Astrocyte of the cerebellum (primary cell): ENCODE measurements around the gene RPS6KA6.

ENCODE experiments used
- DNase-seq: peaks from one replicate; pipeline ENCODE4 v3.0.0-alpha.2; 2011; ENCODE audit warnings: low read depth
- H3K4me3 ChIP-seq: 2 replicates; pipeline ENCODE4 v1.5.1; 2011; ENCODE audit warnings: mild to moderate bottlenecking, low read depth, low read length, moderate library complexity
- in situ Hi-C: cut with HindIII; loops from 2 replicates; pipeline ENCODE4 v1.10.0; 2017; ENCODE audit warnings: low sequenced_read_pairs
- TF ChIP-seq, protein P1 (sequence below): IDR thresholded peaks from 2 replicates; pipeline ENCODE4 v1.5.1; 2012; ENCODE audit warnings: low read length, low read depth, moderate library complexity, mild to moderate bottlenecking; ENCODE audit errors: missing control alignments

Gene RPS6KA6

DNA sequence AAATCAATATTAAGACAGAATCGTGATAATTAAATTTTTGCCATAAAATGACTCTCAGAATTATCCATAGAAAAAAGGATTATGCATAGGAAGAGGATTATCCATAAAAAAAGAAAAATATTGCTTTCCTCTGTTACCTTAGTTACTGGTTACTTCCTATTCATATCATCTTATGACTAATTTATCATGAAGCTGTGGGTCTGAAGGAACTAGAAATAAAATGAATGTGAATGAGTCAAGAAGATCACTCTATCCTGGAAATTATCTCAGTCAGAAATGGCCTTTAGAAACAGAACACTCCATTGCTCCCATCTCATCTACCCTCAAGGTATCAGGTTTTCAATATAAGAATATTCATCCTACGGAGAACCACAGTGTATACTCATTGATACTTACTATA is 19.4 kb downstream of the RPS6KA6 start:
- TF ChIP-seq, protein P1, sequence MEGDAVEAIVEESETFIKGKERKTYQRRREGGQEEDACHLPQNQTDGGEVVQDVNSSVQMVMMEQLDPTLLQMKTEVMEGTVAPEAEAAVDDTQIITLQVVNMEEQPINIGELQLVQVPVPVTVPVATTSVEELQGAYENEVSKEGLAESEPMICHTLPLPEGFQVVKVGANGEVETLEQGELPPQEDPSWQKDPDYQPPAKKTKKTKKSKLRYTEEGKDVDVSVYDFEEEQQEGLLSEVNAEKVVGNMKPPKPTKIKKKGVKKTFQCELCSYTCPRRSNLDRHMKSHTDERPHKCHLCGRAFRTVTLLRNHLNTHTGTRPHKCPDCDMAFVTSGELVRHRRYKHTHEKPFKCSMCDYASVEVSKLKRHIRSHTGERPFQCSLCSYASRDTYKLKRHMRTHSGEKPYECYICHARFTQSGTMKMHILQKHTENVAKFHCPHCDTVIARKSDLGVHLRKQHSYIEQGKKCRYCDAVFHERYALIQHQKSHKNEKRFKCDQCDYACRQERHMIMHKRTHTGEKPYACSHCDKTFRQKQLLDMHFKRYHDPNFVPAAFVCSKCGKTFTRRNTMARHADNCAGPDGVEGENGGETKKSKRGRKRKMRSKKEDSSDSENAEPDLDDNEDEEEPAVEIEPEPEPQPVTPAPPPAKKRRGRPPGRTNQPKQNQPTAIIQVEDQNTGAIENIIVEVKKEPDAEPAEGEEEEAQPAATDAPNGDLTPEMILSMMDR: no peak
- in situ Hi-C loops: no loop called here
- H3K4me3 ChIP-seq: no peak overlapping the region
- no peak for DNase-seq

DNA sequence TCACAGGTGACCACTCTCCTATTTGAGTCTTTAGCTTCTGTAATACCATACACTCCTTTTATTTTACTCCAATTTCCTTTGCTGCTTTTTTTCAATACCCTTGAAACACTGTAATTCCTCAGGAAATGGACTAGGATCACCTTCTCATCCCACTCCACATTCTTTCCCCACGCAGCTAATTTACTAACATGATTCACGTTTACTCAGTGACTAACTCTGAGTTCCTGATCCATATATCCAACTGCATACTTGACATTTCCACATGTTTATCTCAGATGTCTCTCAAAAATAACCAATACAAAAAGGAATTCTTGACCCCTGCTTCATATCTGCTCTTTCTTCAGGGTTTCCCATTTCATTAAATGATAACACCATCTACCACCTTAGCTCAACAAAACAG is 19.9 kb downstream of the RPS6KA6 start:
- H3K4me3 ChIP-seq: no peak overlapping the region
- in situ Hi-C loops: no loop called here
- TF ChIP-seq, protein P1: no peak
- no peak for DNase-seq

DNA sequence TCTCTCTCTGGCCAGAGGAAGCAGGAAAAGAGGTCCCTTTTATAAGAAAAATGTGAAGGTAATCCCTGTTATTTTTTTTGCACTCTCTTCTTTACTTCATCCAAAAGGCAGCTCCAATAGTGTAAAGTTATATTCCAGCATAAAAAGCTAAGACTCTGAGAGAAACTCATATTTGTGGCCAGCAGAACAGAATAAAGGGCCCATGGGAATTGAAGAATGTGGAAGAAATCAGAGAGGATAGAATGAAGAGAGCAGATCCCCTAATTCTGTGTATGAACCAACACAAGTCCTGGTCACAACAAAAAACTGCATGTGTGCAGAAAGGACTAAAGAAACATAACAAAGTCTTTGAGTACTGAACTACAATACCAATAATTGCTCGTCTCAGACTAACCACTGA is 22.3 kb downstream of the RPS6KA6 start:
- DNase-seq: no peak
- TF ChIP-seq, protein P1: no peak
- in situ Hi-C loops: no loop called here
- H3K4me3 ChIP-seq: no peak overlapping the region

DNA sequence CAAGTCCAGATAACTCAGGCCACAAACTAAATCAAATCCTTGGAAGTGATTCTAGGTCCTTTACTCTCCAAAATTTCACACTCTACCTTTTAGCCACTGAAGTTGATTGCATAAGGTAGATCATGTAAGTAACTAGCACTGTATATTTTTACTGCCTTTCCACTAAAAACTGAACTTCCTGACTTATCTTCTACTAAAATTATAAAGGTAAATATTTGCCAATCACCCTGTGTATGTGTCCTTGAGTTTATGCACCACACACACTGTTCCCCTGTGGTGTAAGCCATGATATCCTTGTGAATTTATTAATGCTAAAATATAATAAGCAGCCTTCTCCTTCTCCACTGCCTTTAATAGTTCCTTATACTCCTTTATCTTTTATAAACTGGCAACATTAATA is 25.6 kb downstream of the RPS6KA6 start:
- TF ChIP-seq, protein P1: no peak
- in situ Hi-C loops: no loop called here
- DNase-seq: no peak

GRCh38 chrX:84161641-84162040 is 26.4 kb downstream of the RPS6KA6 start:
- in situ Hi-C loops: no loop called here
- no peak overlapping the region for H3K4me3 ChIP-seq
- TF ChIP-seq, protein P1: no peak
- DNase-seq: no peak

More for the DNA sequence above, 25.6 kb downstream of the RPS6KA6 start:
- no peak overlapping the region for H3K4me3 ChIP-seq

- no peak for DNase-seq
- TF ChIP-seq, protein P1: no peak
- H3K4me3 ChIP-seq: no peak overlapping the region
- in situ Hi-C loops: no loop called here
These were observed 27.3 kb downstream of the RPS6KA6 start for GRCh38 chrX:84160736-84161135.

DNA sequence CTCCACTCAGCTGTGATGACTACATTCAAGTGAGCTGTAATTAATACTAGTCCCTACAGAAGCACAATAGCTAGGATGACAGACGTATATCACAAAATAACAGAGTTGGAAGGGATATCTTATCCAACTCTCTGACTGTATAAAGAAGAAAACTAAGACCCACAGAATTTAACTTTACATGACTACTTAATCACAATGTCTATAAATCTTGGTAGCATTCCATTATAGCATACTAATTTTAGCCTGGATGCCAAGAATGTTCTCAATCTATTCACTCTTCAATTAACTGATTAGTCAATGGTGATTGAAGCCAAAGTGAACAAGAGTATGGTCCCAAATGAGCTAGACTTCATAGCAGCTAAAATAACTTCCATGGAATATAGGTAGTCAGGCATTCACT is 31.2 kb downstream of the RPS6KA6 start:
- DNase-seq: no peak
- TF ChIP-seq, protein P1: no peak
- no peak overlapping the region for H3K4me3 ChIP-seq
- in situ Hi-C loops: no loop called here
